ENCODE data around the gene BTF3. TPM values are rescaled to one million over a fixed set of nuclear protein-coding genes. Genes with fewer than 3 reads are reported as not detected.

BTF3 gene
- total and polyA plus RNA-seq, 9 of the 15 experiments (the other 6 are each of a cell fraction or from before 2014, with no cell fraction given), result 534 to 1,637 (median 848) TPM

GRCh38 chr5:73488806-73489205 is 9.4 kb upstream of the BTF3 start (continued):
- TF ChIP-seq IFI16 (CRISPR knock-in tag; IDR thresholded peaks at IDR 0.05), result no peak
- no peak for TF ChIP-seq BRD4 (IDR thresholded peaks at IDR 0.05)
- TF ChIP-seq HNRNPK (IDR thresholded peaks at IDR 0.05; ENCODE audit: low read depth, low read length, poor library complexity, severe bottlenecking), result no peak
- no peak for TF ChIP-seq RBM34 (IDR thresholded peaks at IDR 0.05; ENCODE audit: borderline replicate concordance, insufficient read depth, low read length)
- TF ChIP-seq, protein P1, sequence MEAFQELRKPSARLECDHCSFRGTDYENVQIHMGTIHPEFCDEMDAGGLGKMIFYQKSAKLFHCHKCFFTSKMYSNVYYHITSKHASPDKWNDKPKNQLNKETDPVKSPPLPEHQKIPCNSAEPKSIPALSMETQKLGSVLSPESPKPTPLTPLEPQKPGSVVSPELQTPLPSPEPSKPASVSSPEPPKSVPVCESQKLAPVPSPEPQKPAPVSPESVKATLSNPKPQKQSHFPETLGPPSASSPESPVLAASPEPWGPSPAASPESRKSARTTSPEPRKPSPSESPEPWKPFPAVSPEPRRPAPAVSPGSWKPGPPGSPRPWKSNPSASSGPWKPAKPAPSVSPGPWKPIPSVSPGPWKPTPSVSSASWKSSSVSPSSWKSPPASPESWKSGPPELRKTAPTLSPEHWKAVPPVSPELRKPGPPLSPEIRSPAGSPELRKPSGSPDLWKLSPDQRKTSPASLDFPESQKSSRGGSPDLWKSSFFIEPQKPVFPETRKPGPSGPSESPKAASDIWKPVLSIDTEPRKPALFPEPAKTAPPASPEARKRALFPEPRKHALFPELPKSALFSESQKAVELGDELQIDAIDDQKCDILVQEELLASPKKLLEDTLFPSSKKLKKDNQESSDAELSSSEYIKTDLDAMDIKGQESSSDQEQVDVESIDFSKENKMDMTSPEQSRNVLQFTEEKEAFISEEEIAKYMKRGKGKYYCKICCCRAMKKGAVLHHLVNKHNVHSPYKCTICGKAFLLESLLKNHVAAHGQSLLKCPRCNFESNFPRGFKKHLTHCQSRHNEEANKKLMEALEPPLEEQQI (IDR thresholded peaks at IDR 0.05), result no peak
- TF ChIP-seq USF1 (CRISPR knock-in tag; IDR thresholded peaks at IDR 0.05), result no peak
- no peak for TF ChIP-seq SAP30 (IDR thresholded peaks at IDR 0.05; ENCODE audit: borderline replicate concordance, insufficient read depth, low read depth, low read length, poor library complexity, severe bottlenecking)
- TF ChIP-seq ETV6 (IDR thresholded peaks at IDR 0.05; ENCODE audit: borderline replicate concordance in 1 of 2, low read depth in 2 of 2, low read length in 1 of 2), result no peak
- TF ChIP-seq ETV6 (CRISPR knock-in tag; IDR thresholded peaks at IDR 0.05; ENCODE audit: borderline replicate concordance), result no peak
- TF ChIP-seq, protein P2, sequence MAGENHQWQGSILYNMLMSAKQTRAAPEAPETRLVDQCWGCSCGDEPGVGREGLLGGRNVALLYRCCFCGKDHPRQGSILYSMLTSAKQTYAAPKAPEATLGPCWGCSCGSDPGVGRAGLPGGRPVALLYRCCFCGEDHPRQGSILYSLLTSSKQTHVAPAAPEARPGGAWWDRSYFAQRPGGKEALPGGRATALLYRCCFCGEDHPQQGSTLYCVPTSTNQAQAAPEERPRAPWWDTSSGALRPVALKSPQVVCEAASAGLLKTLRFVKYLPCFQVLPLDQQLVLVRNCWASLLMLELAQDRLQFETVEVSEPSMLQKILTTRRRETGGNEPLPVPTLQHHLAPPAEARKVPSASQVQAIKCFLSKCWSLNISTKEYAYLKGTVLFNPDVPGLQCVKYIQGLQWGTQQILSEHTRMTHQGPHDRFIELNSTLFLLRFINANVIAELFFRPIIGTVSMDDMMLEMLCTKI (IDR thresholded peaks at IDR 0.05; ENCODE audit: partially characterized antibody), result no peak
- no peak for TF ChIP-seq PCBP2 (IDR thresholded peaks at IDR 0.05; ENCODE audit: low read depth, low read length, poor library complexity, severe bottlenecking)
- no peak for TF ChIP-seq POLR3A (IDR thresholded peaks at IDR 0.05; ENCODE audit: borderline replicate concordance, extremely low read depth, insufficient read depth, insufficient read length)
- TF ChIP-seq ESRRA (IDR thresholded peaks at IDR 0.05; ENCODE audit: borderline replicate concordance, low read depth), result no peak
- no peak for TF ChIP-seq POLR2B (IDR thresholded peaks at IDR 0.05; ENCODE audit: low read depth, partially characterized antibody)
- no peak for TF ChIP-seq ATF4 (CRISPR knock-in tag; IDR thresholded peaks at IDR 0.05)
- no peak for TF ChIP-seq NFIX (CRISPR knock-in tag; IDR thresholded peaks at IDR 0.05; ENCODE audit: low read depth)
- no peak for TF ChIP-seq IRF2 (CRISPR knock-in tag; IDR thresholded peaks at IDR 0.05)
- TF ChIP-seq ZNF263 (CRISPR knock-in tag; IDR thresholded peaks at IDR 0.05; ENCODE audit: borderline replicate concordance), result no peak
